H1 (cell line): Measurements from ENCODE around the gene DPRX. TPM values are rescaled to one million over a fixed set of nuclear protein-coding genes. Genes with fewer than 3 reads are reported as not detected.

Experiments used
- CHD2 ChIP-seq: IDR thresholded peaks from 2 replicates; pipeline ENCODE4 v1.6.1; 2012; ENCODE audit warnings: low read length, improper control_type of control experiment
- CREB1 ChIP-seq: IDR thresholded peaks from 2 replicates; pipeline ENCODE4 v1.6.1; 2012; ENCODE audit warnings: inconsistent platforms
- EZH2 ChIP-seq: fragments of 200-600 bp; sonication (generic); IDR thresholded peaks from 2 replicates; pipeline ENCODE4 v1.7.1; 2012; ENCODE audit warnings: low read depth, mild to moderate bottlenecking, moderate library complexity, low read length, inconsistent platforms; ENCODE audit not compliant: severe bottlenecking
- GABPA ChIP-seq: IDR thresholded peaks from 2 replicates; pipeline ENCODE4 v1.6.1; 2011; ENCODE audit warnings: mild to moderate bottlenecking, low read length, moderate library complexity, borderline replicate concordance; ENCODE audit not compliant: insufficient read depth
- JUND ChIP-seq: IDR thresholded peaks from 2 replicates; pipeline ENCODE4 v1.6.1; 2011; ENCODE audit warnings: mild to moderate bottlenecking, improper control_type of control experiment, low read length
- PHF8 ChIP-seq: fragments of 200-600 bp; sonication (generic); conservative IDR thresholded peaks from 2 replicates; pipeline ENCODE4 v1.7.1; 2012; ENCODE audit warnings: low read depth, mild to moderate bottlenecking, inconsistent platforms, low read length, moderate library complexity
- POLR2AphosphoS5 ChIP-seq: IDR thresholded peaks from 2 replicates; pipeline ENCODE4 v1.6.1; 2011; ENCODE audit warnings: low read depth, low read length
- TAF7 ChIP-seq: optimal IDR thresholded peaks from 2 replicates; pipeline ENCODE3; 2011; ENCODE audit warnings: low read depth, mild to moderate bottlenecking, inconsistent platforms, low read length, moderate library complexity, borderline replicate concordance
- TEAD4 ChIP-seq: IDR thresholded peaks from 2 replicates; pipeline ENCODE4 v1.6.1; 2012; ENCODE audit warnings: low read depth, low read length, inconsistent platforms, mixed read lengths
- polyA plus RNA-seq, 7 experiments: library from polyadenylated mRNA; depleted of rRNA in 3 of 7; stranded (reverse) in 5 of 7; unstranded in 2 of 7; fragments of >200 nt in 5 of 7; fragments of 200-250 nt in 2 of 7; gene quantifications; 1 replicate in 5 of 7; 2 replicates in 1 of 7; 4 replicates in 1 of 7; pipeline versions ENCODE4 v1.2.1 to v1.2.3, GENCODE V29; 2011 to 2013; ENCODE audit warnings: missing spikeins in 2 of 7, mixed read lengths in 2 of 7
- total RNA-seq: library from RNA; stranded (reverse); fragmentation: NEBNext Ultra II Directional; extraction: Animal tissue kit (Norgen Biotek cat#: 25700); gene quantifications from 2 replicates; pipeline ENCODE4 v1.2.1, GENCODE V29; 2021
- TF ChIP-seq, protein P1 (sequence below): fragments of 300-600 bp; sonication (generic); IDR thresholded peaks from 2 replicates; pipeline ENCODE4 v1.7.1; 2012; ENCODE audit warnings: low read length, moderate library complexity, mild to moderate bottlenecking, inconsistent platforms; ENCODE audit not compliant: insufficient replicate concordance

DPRX gene
- total and polyA plus RNA-seq, 2 of the 8 experiments (the other 6 are each of a cell fraction or from before 2014, with no cell fraction given), result not detected

GRCh38 chr19:53621885-53622740 lies 9.7 kb upstream of the DPRX start (continued):
- TF ChIP-seq, protein P1, sequence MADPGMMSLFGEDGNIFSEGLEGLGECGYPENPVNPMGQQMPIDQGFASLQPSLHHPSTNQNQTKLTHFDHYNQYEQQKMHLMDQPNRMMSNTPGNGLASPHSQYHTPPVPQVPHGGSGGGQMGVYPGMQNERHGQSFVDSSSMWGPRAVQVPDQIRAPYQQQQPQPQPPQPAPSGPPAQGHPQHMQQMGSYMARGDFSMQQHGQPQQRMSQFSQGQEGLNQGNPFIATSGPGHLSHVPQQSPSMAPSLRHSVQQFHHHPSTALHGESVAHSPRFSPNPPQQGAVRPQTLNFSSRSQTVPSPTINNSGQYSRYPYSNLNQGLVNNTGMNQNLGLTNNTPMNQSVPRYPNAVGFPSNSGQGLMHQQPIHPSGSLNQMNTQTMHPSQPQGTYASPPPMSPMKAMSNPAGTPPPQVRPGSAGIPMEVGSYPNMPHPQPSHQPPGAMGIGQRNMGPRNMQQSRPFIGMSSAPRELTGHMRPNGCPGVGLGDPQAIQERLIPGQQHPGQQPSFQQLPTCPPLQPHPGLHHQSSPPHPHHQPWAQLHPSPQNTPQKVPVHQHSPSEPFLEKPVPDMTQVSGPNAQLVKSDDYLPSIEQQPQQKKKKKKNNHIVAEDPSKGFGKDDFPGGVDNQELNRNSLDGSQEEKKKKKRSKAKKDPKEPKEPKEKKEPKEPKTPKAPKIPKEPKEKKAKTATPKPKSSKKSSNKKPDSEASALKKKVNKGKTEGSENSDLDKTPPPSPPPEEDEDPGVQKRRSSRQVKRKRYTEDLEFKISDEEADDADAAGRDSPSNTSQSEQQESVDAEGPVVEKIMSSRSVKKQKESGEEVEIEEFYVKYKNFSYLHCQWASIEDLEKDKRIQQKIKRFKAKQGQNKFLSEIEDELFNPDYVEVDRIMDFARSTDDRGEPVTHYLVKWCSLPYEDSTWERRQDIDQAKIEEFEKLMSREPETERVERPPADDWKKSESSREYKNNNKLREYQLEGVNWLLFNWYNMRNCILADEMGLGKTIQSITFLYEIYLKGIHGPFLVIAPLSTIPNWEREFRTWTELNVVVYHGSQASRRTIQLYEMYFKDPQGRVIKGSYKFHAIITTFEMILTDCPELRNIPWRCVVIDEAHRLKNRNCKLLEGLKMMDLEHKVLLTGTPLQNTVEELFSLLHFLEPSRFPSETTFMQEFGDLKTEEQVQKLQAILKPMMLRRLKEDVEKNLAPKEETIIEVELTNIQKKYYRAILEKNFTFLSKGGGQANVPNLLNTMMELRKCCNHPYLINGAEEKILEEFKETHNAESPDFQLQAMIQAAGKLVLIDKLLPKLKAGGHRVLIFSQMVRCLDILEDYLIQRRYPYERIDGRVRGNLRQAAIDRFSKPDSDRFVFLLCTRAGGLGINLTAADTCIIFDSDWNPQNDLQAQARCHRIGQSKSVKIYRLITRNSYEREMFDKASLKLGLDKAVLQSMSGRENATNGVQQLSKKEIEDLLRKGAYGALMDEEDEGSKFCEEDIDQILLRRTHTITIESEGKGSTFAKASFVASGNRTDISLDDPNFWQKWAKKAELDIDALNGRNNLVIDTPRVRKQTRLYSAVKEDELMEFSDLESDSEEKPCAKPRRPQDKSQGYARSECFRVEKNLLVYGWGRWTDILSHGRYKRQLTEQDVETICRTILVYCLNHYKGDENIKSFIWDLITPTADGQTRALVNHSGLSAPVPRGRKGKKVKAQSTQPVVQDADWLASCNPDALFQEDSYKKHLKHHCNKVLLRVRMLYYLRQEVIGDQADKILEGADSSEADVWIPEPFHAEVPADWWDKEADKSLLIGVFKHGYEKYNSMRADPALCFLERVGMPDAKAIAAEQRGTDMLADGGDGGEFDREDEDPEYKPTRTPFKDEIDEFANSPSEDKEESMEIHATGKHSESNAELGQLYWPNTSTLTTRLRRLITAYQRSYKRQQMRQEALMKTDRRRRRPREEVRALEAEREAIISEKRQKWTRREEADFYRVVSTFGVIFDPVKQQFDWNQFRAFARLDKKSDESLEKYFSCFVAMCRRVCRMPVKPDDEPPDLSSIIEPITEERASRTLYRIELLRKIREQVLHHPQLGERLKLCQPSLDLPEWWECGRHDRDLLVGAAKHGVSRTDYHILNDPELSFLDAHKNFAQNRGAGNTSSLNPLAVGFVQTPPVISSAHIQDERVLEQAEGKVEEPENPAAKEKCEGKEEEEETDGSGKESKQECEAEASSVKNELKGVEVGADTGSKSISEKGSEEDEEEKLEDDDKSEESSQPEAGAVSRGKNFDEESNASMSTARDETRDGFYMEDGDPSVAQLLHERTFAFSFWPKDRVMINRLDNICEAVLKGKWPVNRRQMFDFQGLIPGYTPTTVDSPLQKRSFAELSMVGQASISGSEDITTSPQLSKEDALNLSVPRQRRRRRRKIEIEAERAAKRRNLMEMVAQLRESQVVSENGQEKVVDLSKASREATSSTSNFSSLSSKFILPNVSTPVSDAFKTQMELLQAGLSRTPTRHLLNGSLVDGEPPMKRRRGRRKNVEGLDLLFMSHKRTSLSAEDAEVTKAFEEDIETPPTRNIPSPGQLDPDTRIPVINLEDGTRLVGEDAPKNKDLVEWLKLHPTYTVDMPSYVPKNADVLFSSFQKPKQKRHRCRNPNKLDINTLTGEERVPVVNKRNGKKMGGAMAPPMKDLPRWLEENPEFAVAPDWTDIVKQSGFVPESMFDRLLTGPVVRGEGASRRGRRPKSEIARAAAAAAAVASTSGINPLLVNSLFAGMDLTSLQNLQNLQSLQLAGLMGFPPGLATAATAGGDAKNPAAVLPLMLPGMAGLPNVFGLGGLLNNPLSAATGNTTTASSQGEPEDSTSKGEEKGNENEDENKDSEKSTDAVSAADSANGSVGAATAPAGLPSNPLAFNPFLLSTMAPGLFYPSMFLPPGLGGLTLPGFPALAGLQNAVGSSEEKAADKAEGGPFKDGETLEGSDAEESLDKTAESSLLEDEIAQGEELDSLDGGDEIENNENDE, result no peak
- TF ChIP-seq GABPA (no peak), POLR2AphosphoS5 (0 out of 2 replicates have a peak, but pooled peaks have one; percentile 42), TAF7 (peak; percentile 88), JUND (no peak), EZH2 (no peak), TEAD4 (no peak), CHD2 (no peak), PHF8 (no peak), CREB1 (no peak)
